Adrenal gland (tissue), 12 donors: ENCODE data around the gene GABPB2. TPM values are rescaled to one million over a fixed set of nuclear protein-coding genes. Genes with fewer than 3 reads are reported as not detected.

Experiments used
- DNase-seq, 7 donors: peaks; one replicate each; pipeline ENCODE4 v3.0.0-alpha.2; 2019 to 2020
- H3K27ac ChIP-seq, 5 donors: fragments of 200-600 bp; sonication (generic) in 4 of 5; 1 replicate in 3 of 5; 2 replicates in 2 of 5; pipeline versions ENCODE4 v1.5.1 to v1.8.0; 2016 to 2020; ENCODE audit warnings: mild to moderate bottlenecking in 1 of 5
- H3K27me3 ChIP-seq: fragments of 200-600 bp; 2 replicates; pipeline ENCODE4 v1.8.0; 2021
- H3K36me3 ChIP-seq, 2 donors: fragments of 200-600 bp; replicated peaks in 1 of 2; 1 replicate in 1 of 2; 2 replicates in 1 of 2; pipeline versions ENCODE4 v1.5.1 to v1.8.0; 2018 to 2022
- H3K4me1 ChIP-seq, 2 donors: fragments of 200-600 bp; replicated peaks in 1 of 2; 1 replicate in 1 of 2; 2 replicates in 1 of 2; pipeline versions ENCODE4 v1.5.1 to v1.8.0; 2018 to 2021
- H3K4me3 ChIP-seq, 4 donors: fragments of 200-600 bp; sonication (generic) in 3 of 4; one replicate each; pipeline ENCODE4 v1.5.1; 2016 to 2018
- H3K9me3 ChIP-seq, 3 donors: fragments of 200-600 bp; sonication (generic) in 1 of 3; replicated peaks in 1 of 3; 1 replicate in 2 of 3; 2 replicates in 1 of 3; pipeline versions ENCODE4 v1.5.1 to v1.8.0; 2016 to 2021
- CTCF ChIP-seq, 6 experiments: fragments of 450-650 bp in 4 of 6; fragments of 200-600 bp in 2 of 6; sonication (generic) in 1 of 6; IDR thresholded peaks; 1 replicate in 5 of 6; 2 replicates in 1 of 6; pipeline versions ENCODE4 v1.5.1 to v1.8.0; 2016 to 2021; ENCODE audit warnings: antibody characterized with exemption in 6 of 6, mild to moderate bottlenecking in 2 of 6, moderate library complexity in 1 of 6
- POLR2A ChIP-seq, 2 donors: fragments of 450-650 bp; IDR thresholded peaks; one replicate each; pipeline ENCODE4 v1.6.1; 2017; ENCODE audit warnings: antibody characterized with exemption in 2 of 2, mild to moderate bottlenecking in 2 of 2, moderate library complexity in 1 of 2
- WGBS, 4 donors: extraction: QIAGEN DNeasy Blood & Tissue Kit in 2 of 4; methylation state at CpG; one replicate each; pipeline versions ENCODE4 v1.1.5 to v1.1.7; 2013 to 2017; 5-methylcytosine and 5-hydroxymethylcytosine counted together
- intact Hi-C, 2 donors: fragments of 100-400 bp; cut with DNase I; formaldehyde crosslinking; loops; one replicate each; pipeline versions ENCODE4 v1.14.1 to v1.15.0; 2022 to 2023
- polyA plus RNA-seq, 3 donors: library from polyadenylated mRNA; stranded (reverse); fragments of 200-250 nt in 2 of 3; fragments of 350-450 nt in 1 of 3; fragmentation: Illumina TruSeq in 1 of 3; extraction: RNeasy Lipid Tissue Mini Kit (QIAGEN cat#74804) in 1 of 3; gene quantifications; one replicate each; pipeline ENCODE4 v1.2.3, GENCODE V29; 2013 to 2014
- total RNA-seq, 9 donors: library from RNA; depleted of rRNA in 4 of 9; stranded (reverse); fragments of >200 nt in 4 of 9; fragments of 120-200 nt in 1 of 9; fragmentation: NEBNext Ultra II Directional in 1 of 9; extraction: Animal tissue kit (Norgen Biotek cat#: 25700) in 1 of 9; gene quantifications; one replicate each; pipeline versions ENCODE4 v1.1.0 to v1.2.4, GENCODE V29; 2013 to 2023
- donor health status: healthy with polysubstance abuse.
- donor health status: Bipolar disorder and iron deficiency.
- donor health status: DM: yes; HTN: yes; CAD: no.
- donor health status: DM: no; HTN: no; CAD: no.
- donor health status: DM: no; HTN: no; CAD: no.
- donor health status: DM: yes; HTN: yes; CAD: no.

Gene GABPB2
- total and polyA plus RNA-seq, 12 donors: 8.3 to 37.1 (median 12.0) TPM

- H3K27me3 ChIP-seq: no peaks in the 10 kb centered on the region
- no peak overlapping the region for H3K4me3 ChIP-seq
- H3K4me1 ChIP-seq: peaks cover 26 to 33% of the 10 kb centered on the region in 2 donors
- H3K9me3 ChIP-seq: no peaks in the 10 kb centered on the region
- DNase-seq: no peak
- H3K36me3 ChIP-seq: peaks cover 0 to 51% of the 10 kb centered on the region in 2 donors
- WGBS, 4 donors: 86 to 91% (median 88%) methylated on average over 4 of the region's 4 CpGs
- peak overlapping the region in 2 of 5 donors; percentile 26 to 96 for H3K27ac ChIP-seq
- intact Hi-C loops: no loop called here
- TF ChIP-seq POLR2A (IDR thresholded peaks at IDR 0.05): no peak
- TF ChIP-seq CTCF (IDR thresholded peaks at IDR 0.05): no peak
Observed at GRCh38 chr1:151054971-151055547, 15.5 kb upstream of the GABPB2 start.

GRCh38 chr1:151055581-151055980, 15.0 kb upstream of the GABPB2 start:
- H3K9me3 ChIP-seq: no peaks in the 10 kb centered on the region
- H3K36me3 ChIP-seq: peaks cover 0 to 51% of the 10 kb centered on the region in 2 donors
- TF ChIP-seq POLR2A (IDR thresholded peaks at IDR 0.05) (no peak), CTCF (IDR thresholded peaks at IDR 0.05) (no peak)
- intact Hi-C loops: no loop called here
- H3K4me1 ChIP-seq: peaks cover 30% of the 10 kb centered on the region in 2 donors
- 43 to 100% (median 68%) methylated on average over 1 to 2 of the region's 2 CpGs for WGBS, 4 donors
- DNase-seq: no peak
- H3K4me3 ChIP-seq: no peak overlapping the region
- peak overlapping the region in 2 of 5 donors; percentile 26 to 96 for H3K27ac ChIP-seq
- H3K27me3 ChIP-seq: no peaks in the 10 kb centered on the region

GRCh38 chr1:151056149-151056548, 14.4 kb upstream of the GABPB2 start:
- 41 to 53% (median 43%) methylated on average over 2 of the region's 2 CpGs for WGBS, 4 donors
- Histone ChIP-seq H3K36me3 (peaks cover 0 to 51% of the 10 kb centered on the region in 2 donors), H3K9me3 (no peaks in the 10 kb centered on the region), H3K27ac (peak overlapping the region in 3 of 5 donors; percentile 75 to 96 (median 86)), H3K27me3 (no peaks in the 10 kb centered on the region), H3K4me1 (peaks cover 30% of the 10 kb centered on the region in 2 donors), H3K4me3 (peak overlapping the region in 1 of 4 donors; percentile 92)
- TF ChIP-seq POLR2A (IDR thresholded peaks at IDR 0.05) (no peak), CTCF (IDR thresholded peaks at IDR 0.05) (no peak)
- intact Hi-C loops: no loop called here
- no peak for DNase-seq

- peaks cover 30% of the 10 kb centered on the region in 2 donors for H3K4me1 ChIP-seq
- WGBS, 4 donors: 0 to 2% (median 0%) methylated on average over 3 to 10 of the region's 10 CpGs
- H3K27ac ChIP-seq: peak overlapping the region; percentile 86 to 98 (median 94)
- H3K4me3 ChIP-seq: peak overlapping the region; percentile 92 to 99 (median 96)
- no peaks in the 10 kb centered on the region for H3K27me3 ChIP-seq
- TF ChIP-seq POLR2A (IDR thresholded peaks at IDR 0.05): no peak
- no peak for TF ChIP-seq CTCF (IDR thresholded peaks at IDR 0.05)
- DNase-seq: peak in 5 of 7 donors; percentile 23 to 48 (median 32)
- peaks cover 0 to 27% of the 10 kb centered on the region in 2 donors for H3K36me3 ChIP-seq
- intact Hi-C loops: no loop called here
- H3K9me3 ChIP-seq: no peaks in the 10 kb centered on the region
Observed at GRCh38 chr1:151058692-151059091, 11.9 kb upstream of the GABPB2 start.
